ENCODE measurements around the gene HIGD1C.

- TF ChIP-seq, protein P1, sequence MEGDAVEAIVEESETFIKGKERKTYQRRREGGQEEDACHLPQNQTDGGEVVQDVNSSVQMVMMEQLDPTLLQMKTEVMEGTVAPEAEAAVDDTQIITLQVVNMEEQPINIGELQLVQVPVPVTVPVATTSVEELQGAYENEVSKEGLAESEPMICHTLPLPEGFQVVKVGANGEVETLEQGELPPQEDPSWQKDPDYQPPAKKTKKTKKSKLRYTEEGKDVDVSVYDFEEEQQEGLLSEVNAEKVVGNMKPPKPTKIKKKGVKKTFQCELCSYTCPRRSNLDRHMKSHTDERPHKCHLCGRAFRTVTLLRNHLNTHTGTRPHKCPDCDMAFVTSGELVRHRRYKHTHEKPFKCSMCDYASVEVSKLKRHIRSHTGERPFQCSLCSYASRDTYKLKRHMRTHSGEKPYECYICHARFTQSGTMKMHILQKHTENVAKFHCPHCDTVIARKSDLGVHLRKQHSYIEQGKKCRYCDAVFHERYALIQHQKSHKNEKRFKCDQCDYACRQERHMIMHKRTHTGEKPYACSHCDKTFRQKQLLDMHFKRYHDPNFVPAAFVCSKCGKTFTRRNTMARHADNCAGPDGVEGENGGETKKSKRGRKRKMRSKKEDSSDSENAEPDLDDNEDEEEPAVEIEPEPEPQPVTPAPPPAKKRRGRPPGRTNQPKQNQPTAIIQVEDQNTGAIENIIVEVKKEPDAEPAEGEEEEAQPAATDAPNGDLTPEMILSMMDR (IDR thresholded peaks at IDR 0.05; ENCODE audit: low read length): no peak
- no peak for TF ChIP-seq EZH2 (IDR thresholded peaks at IDR 0.05; ENCODE audit: borderline replicate concordance, low read length)
These were observed 40.5 kb downstream of the HIGD1C start for GRCh38 chr12:50992819-50993218.
